ENCODE data around the gene TRIM7. TPM values are rescaled to one million over a fixed set of nuclear protein-coding genes. Genes with fewer than 3 reads are reported as not detected.

Gene TRIM7
- total and polyA plus RNA-seq, 2 experiments from 2014 or later = 3.1 to 6.8 TPM

GRCh38 chr5:181190711-181191525 is 14.1 kb downstream of the TRIM7 start:
- Histone ChIP-seq H3K4me2 (ENCODE audit: unreplicated experiment) (peak overlapping the region; percentile 97), H3K27ac (no peak overlapping the region), H3F3A (ENCODE audit: insufficient read depth) (no peaks in the 10 kb centered on the region), H3K9me2 (ENCODE audit: insufficient read depth) (no peaks in the 10 kb centered on the region), H3K36me3 (ENCODE audit: low read depth) (no peaks in the 10 kb centered on the region), H2AFZ (peak overlapping the region; percentile 84), H3K9ac (peak overlapping the region; percentile 77), H3K27me3 (replicated peaks; ENCODE audit: insufficient read depth) (no peaks in the 10 kb centered on the region), H3K4me3 (peak overlapping the region; percentile 87), H4K20me1 (ENCODE audit: insufficient read depth) (no peaks in the 10 kb centered on the region), H3K79me2 (ENCODE audit: insufficient read depth) (no peaks in the 10 kb centered on the region), H3K4me1 (ENCODE audit: insufficient read depth) (no peaks in the 10 kb centered on the region), H3K9me3 (ENCODE audit: low read depth) (no peaks in the 10 kb centered on the region)
- in situ Hi-C loops (cut with MboI) = no loop called here
- peak; percentile 72 for DNase-seq
- TF ChIP-seq EZH2phosphoT487 (IDR thresholded peaks at IDR 0.05; ENCODE audit: insufficient read depth, low read depth) (no peak), EZH2 (IDR thresholded peaks at IDR 0.05; ENCODE audit: insufficient read depth, poor library complexity, severe bottlenecking) (no peak)
- WGBS, 2 experiments (ENCODE audit: low coverage in 1 of 2, low lambda C conversion rate in 2 of 2, missing lambda C conversion rate in 2 of 2) = 1% methylated on average over 64 to 66 of the region's 66 CpGs

- in situ Hi-C loops (cut with MboI) = no loop called here
- no peaks in the 10 kb centered on the region for H3K4me1 ChIP-seq (ENCODE audit: insufficient read depth)
- no peaks in the 10 kb centered on the region for H3F3A ChIP-seq (ENCODE audit: insufficient read depth)
- no peaks in the 10 kb centered on the region for H3K79me2 ChIP-seq (ENCODE audit: insufficient read depth)
- H3K27me3 ChIP-seq (replicated peaks; ENCODE audit: insufficient read depth) = no peaks in the 10 kb centered on the region
- H3K4me2 ChIP-seq (ENCODE audit: unreplicated experiment) = peak overlapping the region; percentile 97
- H2AFZ ChIP-seq = peak overlapping the region; percentile 84
- peak overlapping the region; percentile 87 for H3K4me3 ChIP-seq
- no peaks in the 10 kb centered on the region for H4K20me1 ChIP-seq (ENCODE audit: insufficient read depth)
- peak overlapping the region; percentile 77 for H3K9ac ChIP-seq
- H3K9me3 ChIP-seq (ENCODE audit: low read depth) = no peaks in the 10 kb centered on the region
- peak; percentile 35 for DNase-seq
- H3K36me3 ChIP-seq (ENCODE audit: low read depth) = no peaks in the 10 kb centered on the region
- no peak overlapping the region for H3K27ac ChIP-seq
- H3K9me2 ChIP-seq (ENCODE audit: insufficient read depth) = no peaks in the 10 kb centered on the region
- 2 to 3% methylated on average over 26 to 51 of the region's 52 CpGs for WGBS, 2 experiments (ENCODE audit: low coverage in 1 of 2, low lambda C conversion rate in 2 of 2, missing lambda C conversion rate in 2 of 2)
- no peak for TF ChIP-seq EZH2phosphoT487 (IDR thresholded peaks at IDR 0.05; ENCODE audit: insufficient read depth, low read depth)
- TF ChIP-seq EZH2 (IDR thresholded peaks at IDR 0.05; ENCODE audit: insufficient read depth, poor library complexity, severe bottlenecking) = no peak
These were observed 14.9 kb downstream of the TRIM7 start for GRCh38 chr5:181189962-181190710.

- Histone ChIP-seq H3K9me3 (ENCODE audit: low read depth) (no peaks in the 10 kb centered on the region), H3K27ac (peak overlapping the region; percentile 25), H3K9me2 (ENCODE audit: insufficient read depth) (no peaks in the 10 kb centered on the region), H3K4me3 (peak overlapping the region; percentile 87), H3K4me1 (ENCODE audit: insufficient read depth) (no peaks in the 10 kb centered on the region), H3K27me3 (replicated peaks; ENCODE audit: insufficient read depth) (no peaks in the 10 kb centered on the region), H2AFZ (peak overlapping the region; percentile 84), H3K9ac (peak overlapping the region; percentile 77), H3K4me2 (ENCODE audit: unreplicated experiment) (peak overlapping the region; percentile 97), H4K20me1 (ENCODE audit: insufficient read depth) (no peaks in the 10 kb centered on the region), H3K36me3 (ENCODE audit: low read depth) (no peaks in the 10 kb centered on the region), H3F3A (ENCODE audit: insufficient read depth) (no peaks in the 10 kb centered on the region), H3K79me2 (ENCODE audit: insufficient read depth) (no peaks in the 10 kb centered on the region)
- DNase-seq = peak; percentile 77
- no peak for TF ChIP-seq EZH2 (IDR thresholded peaks at IDR 0.05; ENCODE audit: insufficient read depth, poor library complexity, severe bottlenecking)
- TF ChIP-seq EZH2phosphoT487 (IDR thresholded peaks at IDR 0.05; ENCODE audit: insufficient read depth, low read depth) = no peak
- in situ Hi-C loops (cut with MboI) = no loop called here
- WGBS, 2 experiments (ENCODE audit: low coverage in 1 of 2, low lambda C conversion rate in 2 of 2, missing lambda C conversion rate in 2 of 2) = 1% methylated on average over 40 to 41 of the region's 41 CpGs
These were observed 15.5 kb downstream of the TRIM7 start for GRCh38 chr5:181189363-181189961.

DNA sequence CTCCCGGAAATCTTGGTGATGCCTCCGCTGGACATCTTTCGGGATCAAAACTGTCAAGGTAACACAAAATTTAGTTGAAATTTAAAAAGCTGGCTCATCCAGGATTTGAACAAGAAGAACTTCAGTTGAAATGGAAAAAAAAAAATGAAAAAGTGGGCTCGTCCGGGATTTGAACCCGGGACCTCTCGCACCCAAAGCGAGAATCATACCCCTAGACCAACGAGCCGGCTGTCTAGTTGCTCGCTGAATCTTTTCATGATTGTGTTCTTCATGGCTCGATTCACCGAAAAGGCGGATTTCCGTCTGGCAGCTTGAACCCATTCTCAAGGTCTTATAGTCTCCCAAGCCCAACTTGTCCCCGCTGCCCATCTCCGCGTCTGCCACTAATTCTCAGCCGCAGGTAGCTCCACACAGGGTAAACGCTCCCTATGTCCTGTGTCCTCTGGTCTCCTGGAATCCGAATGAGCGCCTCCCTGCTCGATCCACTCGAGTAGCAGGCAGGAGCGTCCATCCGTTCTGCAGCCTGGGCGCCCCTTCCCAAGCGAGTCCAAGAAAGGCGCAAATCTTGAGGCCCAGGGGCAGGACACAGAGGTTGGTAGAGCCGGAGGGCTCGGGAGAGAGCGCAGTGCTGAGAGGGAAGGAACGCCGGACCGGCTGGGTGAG is 16.2 kb downstream of the TRIM7 start:
- Histone ChIP-seq H3K27me3 (replicated peaks; ENCODE audit: insufficient read depth) (no peaks in the 10 kb centered on the region), H3F3A (ENCODE audit: insufficient read depth) (0 out of 2 replicates have a peak, but pooled peaks cover 1% of the 10 kb centered on the region), H3K9ac (peak overlapping the region; percentile 77), H3K9me3 (ENCODE audit: low read depth) (no peaks in the 10 kb centered on the region), H2AFZ (peak overlapping the region; percentile 84), H4K20me1 (ENCODE audit: insufficient read depth) (no peaks in the 10 kb centered on the region), H3K27ac (peak overlapping the region; percentile 71), H3K36me3 (ENCODE audit: low read depth) (no peaks in the 10 kb centered on the region), H3K4me2 (ENCODE audit: unreplicated experiment) (peak overlapping the region; percentile 97), H3K79me2 (ENCODE audit: insufficient read depth) (no peaks in the 10 kb centered on the region), H3K9me2 (ENCODE audit: insufficient read depth) (no peaks in the 10 kb centered on the region), H3K4me1 (ENCODE audit: insufficient read depth) (no peaks in the 10 kb centered on the region), H3K4me3 (peak overlapping the region; percentile 87)
- 0 to 1% methylated on average over 34 to 35 of the region's 35 CpGs for WGBS, 2 experiments (ENCODE audit: low coverage in 1 of 2, low lambda C conversion rate in 2 of 2, missing lambda C conversion rate in 2 of 2)
- TF ChIP-seq EZH2 (IDR thresholded peaks at IDR 0.05; ENCODE audit: insufficient read depth, poor library complexity, severe bottlenecking) (no peak), EZH2phosphoT487 (IDR thresholded peaks at IDR 0.05; ENCODE audit: insufficient read depth, low read depth) (no peak)
- peak; percentile 81 for DNase-seq
- in situ Hi-C loops (cut with MboI) = no loop called here
